Testis (tissue), 2 donors: Measurements from ENCODE around the gene EXD2.

Experiments
- CTCF ChIP-seq, 3 experiments: fragments of 450-650 bp in 2 of 3; fragments of 200-600 bp in 1 of 3; sonication (generic) in 1 of 3; IDR thresholded peaks; one replicate each; pipeline ENCODE4 v1.5.1; 2016 to 2019; ENCODE audit warnings: antibody characterized with exemption in 3 of 3, mild to moderate bottlenecking in 2 of 3, moderate library complexity in 1 of 3
- POLR2A ChIP-seq: fragments of 450-650 bp; IDR thresholded peaks from one replicate; pipeline ENCODE4 v1.6.1; 2017; ENCODE audit warnings: antibody characterized with exemption, mild to moderate bottlenecking, moderate library complexity

DNA sequence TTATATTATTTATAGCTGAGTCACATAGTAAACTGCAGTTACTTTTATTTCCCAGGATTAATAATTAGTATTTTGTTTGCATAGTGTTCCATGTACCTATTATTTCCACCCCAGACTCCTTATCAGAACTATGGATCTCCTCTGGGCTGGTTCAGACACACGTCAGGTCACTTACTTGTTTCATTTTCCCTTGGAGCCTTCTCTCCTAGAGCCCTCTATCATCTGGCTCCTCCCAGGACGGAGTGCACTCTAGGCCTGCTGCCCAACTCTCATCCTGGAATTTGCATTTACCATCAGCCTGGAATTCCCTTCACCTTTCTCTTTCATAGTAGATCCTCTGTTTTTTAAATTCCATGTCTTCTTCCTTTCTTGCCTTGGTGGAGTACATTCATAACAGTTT, 40.2 kb downstream of the EXD2 start:
- TF ChIP-seq CTCF (IDR thresholded peaks at IDR 0.05) (no peak), POLR2A (no peak)
